HG03342 (cell line): Measurements from ENCODE around the gene SCN1B.
"Not testable (repeated sequence)": the region's sequence is repeated elsewhere in the genome, so short reads cannot be mapped to it uniquely, and the experiment has no call there.

Experiments
- ATAC-seq: cut with Tn5 transposase; IDR thresholded peaks from one replicate; pipeline ENCODE4 v1.9.1; 2021; ENCODE audit warnings: mild to moderate bottlenecking, moderate library complexity; ENCODE audit not compliant: unreplicated experiment

The SCN1B gene

DNA sequence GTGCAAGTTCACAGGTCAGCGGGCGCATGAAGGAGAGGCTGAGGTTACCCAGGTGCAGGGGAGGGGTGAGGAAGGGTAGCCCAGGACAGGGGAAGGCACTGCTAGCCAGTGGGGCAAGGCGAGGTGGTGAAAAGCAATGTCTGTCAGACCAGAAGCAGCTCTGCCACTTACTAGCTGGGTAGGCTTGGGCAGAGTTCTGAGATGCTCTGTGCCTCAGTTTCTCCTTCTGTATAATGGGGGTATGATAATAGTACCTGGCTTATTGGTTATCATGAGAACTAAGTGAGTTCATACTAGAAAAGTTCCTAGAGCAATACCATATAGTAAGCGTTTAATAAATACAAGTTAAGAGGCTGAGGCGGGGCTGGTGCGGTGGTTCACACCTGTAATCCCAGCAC lies 14.3 kb upstream of the SCN1B start:
- ATAC-seq: no peak

DNA sequence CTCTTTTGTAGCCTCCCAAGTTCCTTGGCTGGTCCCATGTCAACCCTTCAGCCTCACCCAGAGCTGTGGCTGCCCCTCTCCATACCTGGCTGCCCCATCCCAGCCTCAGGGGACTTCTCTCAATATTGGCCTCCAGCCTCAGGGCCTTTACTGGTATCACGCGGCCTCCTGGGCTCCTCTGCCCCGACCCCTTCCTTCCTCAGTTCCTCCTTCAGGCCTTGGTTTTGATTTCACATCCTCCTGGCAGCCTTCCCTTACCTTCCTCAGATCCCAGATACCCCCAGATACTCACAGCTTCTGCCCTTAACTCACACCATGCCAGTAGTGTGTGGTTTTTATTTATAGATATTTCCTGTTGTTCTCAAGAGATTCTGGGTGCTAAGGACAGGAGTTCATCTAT lies 12.8 kb upstream of the SCN1B start:
- no peak for ATAC-seq

- no peak for ATAC-seq
Measured at GRCh38 chr19:35018379-35018778, 11.9 kb upstream of the SCN1B start.

GRCh38 chr19:35019144-35019543 lies 11.1 kb upstream of the SCN1B start:
- ATAC-seq: no peak

GRCh38 chr19:35021016-35021415 lies 9.3 kb upstream of the SCN1B start:
- ATAC-seq: no peak

GRCh38 chr19:35021596-35021995 lies 8.7 kb upstream of the SCN1B start:
- no peak for ATAC-seq

GRCh38 chr19:35022460-35022859 lies 7.8 kb upstream of the SCN1B start:
- no peak for ATAC-seq

GRCh38 chr19:35023428-35023827 lies 6.8 kb upstream of the SCN1B start:
- ATAC-seq: no peak

DNA sequence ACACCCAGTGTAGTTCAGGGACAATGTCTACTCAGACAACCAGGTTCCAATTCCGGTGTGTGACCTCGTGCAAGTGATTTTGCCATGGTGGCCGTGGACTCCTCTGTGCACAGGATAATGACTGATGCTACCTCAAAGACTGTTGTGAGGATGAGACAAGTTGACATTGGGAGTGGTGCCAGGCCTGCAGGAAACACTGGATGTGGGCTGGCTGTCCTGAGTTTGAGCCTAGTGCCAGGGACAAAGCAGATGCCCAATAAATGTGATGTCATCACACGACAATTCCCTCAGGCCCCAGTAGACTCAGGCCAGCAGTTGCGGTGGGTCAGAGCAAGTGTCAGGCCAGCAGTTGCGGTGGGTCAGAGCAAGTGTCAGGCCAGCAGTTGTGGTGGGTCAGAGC lies 6.2 kb upstream of the SCN1B start:
- ATAC-seq: no peak

DNA sequence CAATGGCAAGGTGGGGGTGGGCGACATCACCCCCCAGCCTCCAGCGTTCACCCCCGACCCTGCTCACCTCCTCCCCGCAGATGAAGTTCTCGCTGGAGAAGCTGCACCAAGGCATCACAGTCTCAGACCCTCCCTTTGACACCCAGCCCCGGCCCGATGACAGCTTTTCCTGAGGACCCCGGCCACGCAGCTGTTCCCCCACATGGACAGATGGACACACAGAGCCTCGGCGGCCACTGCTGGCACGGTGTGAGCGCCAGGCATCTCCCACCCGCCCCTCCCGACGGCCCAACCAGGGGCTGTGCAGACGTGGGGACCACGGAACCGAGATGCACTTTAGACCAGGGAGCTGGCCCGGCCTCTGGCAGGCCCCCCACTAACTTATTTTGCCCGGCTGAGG lies 4.3 kb upstream of the SCN1B start:
- ATAC-seq: no peak

DNA sequence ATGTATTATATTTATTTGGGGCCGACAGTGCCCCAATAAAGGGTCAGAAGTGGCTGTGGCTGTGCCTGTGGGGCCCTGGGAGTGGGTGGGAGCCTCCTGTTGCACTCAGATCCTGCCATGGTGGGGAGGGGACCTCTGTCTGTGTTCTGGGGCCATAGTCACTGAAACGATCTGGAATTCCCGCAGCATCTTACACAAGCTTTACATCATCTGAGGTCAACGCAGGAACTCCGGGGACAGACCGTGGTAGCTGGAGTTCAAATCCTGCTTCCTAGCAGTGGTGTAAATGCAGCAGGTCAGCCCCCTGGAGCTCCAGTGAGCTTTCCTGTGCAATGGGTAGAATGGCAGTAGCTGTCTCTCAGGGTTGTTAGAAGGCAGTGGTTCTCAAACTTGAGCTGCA lies 3.9 kb upstream of the SCN1B start:
- ATAC-seq: no peak

DNA sequence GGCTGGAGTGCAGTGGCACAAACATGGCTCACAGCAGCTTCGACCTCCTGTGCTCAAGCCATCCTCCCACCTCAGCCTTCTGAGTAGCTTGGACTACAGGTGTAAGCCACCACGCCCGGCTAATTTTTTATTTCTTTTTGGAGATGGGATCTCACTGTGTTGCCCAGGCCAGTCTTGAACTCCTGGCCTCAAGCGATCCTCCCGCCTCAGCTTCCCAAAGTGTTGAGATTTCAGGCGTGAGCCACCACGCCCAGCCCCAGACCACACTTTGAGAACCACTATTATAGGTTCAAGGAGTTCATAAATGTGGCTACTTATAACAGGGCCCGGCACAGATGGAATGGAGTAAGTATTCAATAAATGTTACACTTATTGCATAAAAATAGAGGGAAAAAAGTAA lies 3.3 kb upstream of the SCN1B start:
- ATAC-seq: no peak

DNA sequence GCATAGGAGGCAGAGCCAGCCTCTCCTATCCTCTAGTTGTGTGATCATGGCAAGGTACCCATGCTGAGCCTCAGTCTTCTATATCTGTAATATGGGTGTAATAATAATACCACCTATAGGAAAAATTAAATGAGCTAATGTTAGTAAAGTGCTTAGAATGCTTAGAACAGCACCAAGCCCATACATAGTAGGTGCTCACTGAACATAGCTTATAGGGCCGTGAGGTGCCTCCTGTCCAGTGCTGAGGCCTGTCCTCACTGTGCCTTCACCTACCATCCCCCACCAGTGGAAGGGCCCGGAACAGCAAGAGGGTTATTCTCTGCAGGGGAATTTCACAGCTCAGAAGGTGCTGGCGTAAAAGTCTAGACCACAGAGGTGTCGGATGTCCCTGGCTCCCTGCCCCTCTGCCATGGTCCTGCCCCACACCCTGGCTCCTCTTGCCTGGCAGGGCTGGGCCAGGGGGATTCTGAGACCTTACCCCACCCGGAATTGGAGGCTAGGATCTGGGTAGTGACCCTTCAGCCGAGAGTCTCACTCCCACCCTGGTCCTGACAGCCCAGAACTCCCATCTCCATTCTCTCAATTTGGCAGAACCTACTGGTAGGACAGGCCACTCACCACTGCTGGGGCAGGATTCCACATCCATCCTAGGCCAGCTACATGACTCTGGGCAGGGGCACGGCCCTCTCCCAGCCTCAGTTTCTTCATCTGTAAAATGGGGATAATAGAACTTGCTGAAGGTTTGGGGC lies 2.2 kb upstream of the SCN1B start:
- ATAC-seq: no peak

- not testable (repeated sequence) for ATAC-seq
Measured at GRCh38 chr19:35028600-35028885, 1.7 kb upstream of the SCN1B start.

DNA sequence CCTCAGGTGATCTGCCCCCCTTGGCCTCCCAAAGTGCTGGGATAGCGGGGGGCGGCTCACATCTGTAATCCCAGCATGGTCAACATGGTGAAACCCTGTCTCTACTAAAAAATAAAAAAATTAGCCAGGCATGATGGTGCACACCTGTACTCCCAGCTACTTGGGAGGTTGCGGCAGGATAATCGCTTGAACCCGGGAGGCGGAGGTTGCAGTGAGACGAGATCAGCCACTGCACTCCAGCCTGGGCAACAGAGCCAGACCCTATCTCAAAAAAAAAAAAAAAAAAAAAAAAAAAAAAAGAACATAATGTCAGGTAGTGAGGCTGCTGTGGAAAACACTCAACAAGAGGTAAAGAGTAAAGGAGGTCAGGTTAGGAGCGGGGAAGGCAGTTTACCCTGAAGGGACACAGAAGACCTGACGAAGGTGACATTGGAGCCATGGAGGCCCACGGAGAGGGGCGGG lies 964 bp upstream of the SCN1B start:
- ATAC-seq: not testable (repeated sequence)

DNA sequence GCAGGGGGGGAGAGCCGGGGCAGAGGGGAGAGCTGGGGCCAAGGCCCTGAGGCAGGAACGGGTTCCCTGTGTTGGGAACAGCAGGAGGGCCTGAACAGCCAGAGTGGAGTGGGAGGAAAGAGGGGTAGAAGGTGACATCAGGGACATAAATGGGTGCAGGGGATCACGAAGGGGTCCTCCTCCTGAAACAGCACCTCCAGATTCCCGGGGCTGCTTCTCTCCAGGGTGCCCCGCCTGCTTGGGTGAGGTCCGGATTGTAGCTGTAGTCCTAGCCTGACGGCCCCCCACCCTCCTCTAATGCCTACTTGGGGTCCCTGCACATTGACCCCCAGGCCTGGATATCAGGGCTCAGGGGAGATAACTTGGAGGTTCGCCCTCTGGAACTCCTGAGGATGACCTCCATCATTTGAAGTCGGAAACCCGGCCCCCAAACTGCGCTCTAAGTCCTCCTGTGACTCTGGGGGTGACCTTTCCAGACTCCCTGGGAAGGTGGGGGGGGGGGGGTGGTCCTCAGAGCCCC lies 473 bp upstream of the SCN1B start:
- ATAC-seq: no peak

DNA sequence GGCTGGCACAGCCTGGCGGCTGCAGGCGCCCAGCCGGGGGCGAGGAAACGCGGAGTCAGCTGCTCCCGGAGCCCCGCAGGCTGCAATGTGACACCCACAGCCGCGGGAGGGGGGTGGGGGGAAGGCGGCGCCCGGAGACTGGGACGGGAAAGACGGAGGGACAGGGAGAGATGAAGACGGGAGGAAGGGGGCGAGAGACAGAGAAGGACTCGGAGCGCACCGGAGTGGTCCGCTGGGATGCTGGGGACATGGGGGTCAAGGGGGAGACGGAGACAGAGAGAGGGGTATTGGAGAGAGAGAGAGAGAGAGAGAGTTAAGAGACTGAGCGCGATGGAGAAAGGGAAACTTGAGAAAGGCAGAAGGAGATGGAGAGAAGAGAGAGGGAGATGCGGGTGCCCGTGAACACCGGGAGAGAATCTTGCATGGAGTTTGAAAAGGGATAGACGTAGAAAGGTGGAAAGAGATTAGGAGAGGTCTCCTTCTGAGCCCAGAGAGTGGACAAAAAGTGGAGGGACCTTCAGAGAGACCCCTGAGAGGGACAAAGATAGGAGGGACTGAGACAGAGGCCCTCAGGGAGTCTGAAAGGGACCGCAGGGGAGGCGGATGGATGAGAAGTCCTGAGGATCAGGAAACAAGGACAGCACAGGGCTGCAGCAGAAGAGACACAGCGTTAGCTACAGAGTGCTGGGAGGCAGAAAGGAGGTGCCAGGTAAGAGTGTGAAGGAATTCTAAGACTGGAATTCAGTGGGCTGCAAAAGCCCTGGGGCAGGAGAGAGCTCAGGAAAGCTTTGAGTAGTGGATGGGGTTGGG lies 1.0 kb downstream of the SCN1B start:
- no peak for ATAC-seq

DNA sequence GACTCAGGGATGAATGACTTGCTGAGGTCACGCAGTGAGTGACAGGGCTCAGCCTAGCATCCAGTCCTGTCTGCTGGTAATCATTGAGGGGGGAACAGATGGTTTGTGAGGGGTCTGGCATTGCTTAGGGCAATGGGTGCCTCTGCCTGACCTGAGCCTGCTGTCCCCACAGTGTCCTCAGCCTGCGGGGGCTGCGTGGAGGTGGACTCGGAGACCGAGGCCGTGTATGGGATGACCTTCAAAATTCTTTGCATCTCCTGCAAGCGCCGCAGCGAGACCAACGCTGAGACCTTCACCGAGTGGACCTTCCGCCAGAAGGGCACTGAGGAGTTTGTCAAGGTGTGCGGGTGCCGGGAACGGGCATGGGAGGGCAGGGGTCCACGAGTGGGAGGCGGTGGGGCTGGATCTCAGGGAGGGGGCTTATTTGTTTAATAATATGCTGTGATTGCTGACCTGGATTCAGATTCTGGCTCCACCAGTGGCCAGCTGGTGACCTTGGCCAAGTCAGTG lies 2.1 kb downstream of the SCN1B start:
- ATAC-seq: no peak

GRCh38 chr19:35033067-35034004 lies 3.1 kb downstream of the SCN1B start:
- no peak for ATAC-seq

DNA sequence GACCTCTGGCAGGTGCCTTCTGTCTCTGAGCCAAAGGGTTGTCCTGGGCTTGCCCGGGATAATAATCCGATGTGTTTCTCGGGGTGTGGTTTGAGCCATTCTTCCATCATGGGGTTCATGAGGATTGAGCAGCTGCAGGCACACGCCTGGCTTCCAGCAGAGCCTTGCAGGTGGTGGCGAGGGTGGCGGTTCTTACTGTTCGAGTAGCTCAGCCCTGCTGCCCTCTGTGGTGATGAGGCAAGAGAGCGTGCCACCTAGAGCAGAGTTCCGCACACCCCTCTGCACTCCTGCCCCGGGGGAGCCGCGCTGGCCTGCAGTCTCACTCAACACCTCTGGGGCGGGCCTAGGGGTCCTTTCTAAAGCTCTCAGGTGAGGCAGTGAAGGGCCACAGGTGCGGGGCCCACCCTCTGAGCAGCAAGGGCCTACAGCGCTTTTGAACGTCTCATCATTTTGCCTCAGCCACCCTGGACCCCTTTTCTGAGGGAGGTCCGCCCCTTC lies 3.8 kb downstream of the SCN1B start:
- no peak for ATAC-seq
